Measurements from ENCODE around the gene STRA6. TPM values are rescaled to one million over a fixed set of nuclear protein-coding genes. Genes with fewer than 3 reads are reported as not detected.

STRA6 gene
- total and polyA plus RNA-seq, 3 experiments from 2014 or later, result not detected

Other genes starting within 250 kb of the STRA6 start
- 10 to 100 TPM; 13.2 to 13.3 TPM for gene STOML1, start 210.5 kb downstream of the STRA6 start, total RNA-seq
- 8.6 TPM for gene STOML1, start 210.5 kb downstream of the STRA6 start, polyA plus RNA-seq
- 10 to 100 TPM; 35.5 to 37.4 TPM for gene PML, start 208.1 kb downstream of the STRA6 start, total RNA-seq
- 32.3 TPM for gene PML, start 208.1 kb downstream of the STRA6 start, polyA plus RNA-seq
- under 1 TPM in 1 of 2 experiments, not detected in 1; 0.07 TPM for gene GOLGA6A, start 120.2 kb downstream of the STRA6 start, total RNA-seq
- not detected for gene GOLGA6A, start 120.2 kb downstream of the STRA6 start, polyA plus RNA-seq
- not detected for gene ISLR2, start 72.2 kb downstream of the STRA6 start, total RNA-seq
- not detected for gene ISLR2, start 72.2 kb downstream of the STRA6 start, polyA plus RNA-seq
- not detected for gene ISLR, start 29.1 kb downstream of the STRA6 start, total RNA-seq
- gene ISLR, start 29.1 kb downstream of the STRA6 start, polyA plus RNA-seq, result not detected
- gene CCDC33, start 33.5 kb upstream of the STRA6 start, total RNA-seq, result not detected
- gene CCDC33, start 33.5 kb upstream of the STRA6 start, polyA plus RNA-seq, result not detected
- not detected for gene CYP11A1, start 164.9 kb upstream of the STRA6 start, total RNA-seq
- not detected for gene CYP11A1, start 164.9 kb upstream of the STRA6 start, polyA plus RNA-seq
- 10 to 100 TPM; 71.2 to 72.5 TPM for gene SEMA7A, start 231.2 kb upstream of the STRA6 start, total RNA-seq
- 1.9 TPM for gene SEMA7A, start 231.2 kb upstream of the STRA6 start, polyA plus RNA-seq